CD14-positive monocyte (primary cell): ENCODE measurements around the gene CSGALNACT2. TPM values are rescaled to one million over a fixed set of nuclear protein-coding genes. Genes with fewer than 3 reads are reported as not detected.

Experiments used
- DNase-seq, 3 donors: peaks; one replicate each; pipeline ENCODE4 v3.0.0-alpha.2; 2011 to 2022
- H2AFZ ChIP-seq: 2 replicates; pipeline ENCODE4 v1.6.0; 2012; ENCODE audit warnings: mild to moderate bottlenecking, low read depth, low read length, inconsistent platforms; ENCODE audit not compliant: insufficient read depth, poor library complexity, severe bottlenecking
- H3K27ac ChIP-seq, 2 donors: 1 replicate in 1 of 2; 2 replicates in 1 of 2; pipeline ENCODE4 v1.5.1; 2012 to 2013; ENCODE audit warnings: low read length in 2 of 2, control low read depth in 1 of 2, inconsistent platforms in 1 of 2, low read depth in 1 of 2, mild to moderate bottlenecking in 1 of 2
- H3K27me3 ChIP-seq, 2 donors: one replicate each; pipeline versions ENCODE4 v1.6.0 to v1.6.1; 2011 to 2013; ENCODE audit warnings: low read length in 2 of 2; ENCODE audit not compliant: control insufficient read depth in 2 of 2, insufficient read depth in 2 of 2
- H3K36me3 ChIP-seq, 2 donors: replicated peaks in 1 of 2; 1 replicate in 1 of 2; 2 replicates in 1 of 2; pipeline versions ENCODE4 v1.5.1 to v1.6.1; 2012 to 2013; ENCODE audit warnings: low read length in 2 of 2, control low read depth in 1 of 2, inconsistent platforms in 1 of 2, mild to moderate bottlenecking in 1 of 2; ENCODE audit not compliant: insufficient read depth in 2 of 2, control insufficient read depth in 1 of 2
- H3K4me1 ChIP-seq, 2 donors: 1 replicate in 1 of 2; 2 replicates in 1 of 2; pipeline versions ENCODE4 v1.5.1 to v1.6.1; 2012 to 2013; ENCODE audit warnings: low read length in 2 of 2, control low read depth in 1 of 2, inconsistent platforms in 1 of 2, mild to moderate bottlenecking in 1 of 2, moderate library complexity in 1 of 2; ENCODE audit not compliant: insufficient read depth in 2 of 2, control insufficient read depth in 1 of 2
- H3K4me2 ChIP-seq: replicated peaks from 2 replicates; pipeline ENCODE3; 2012; ENCODE audit warnings: low read length, moderate library complexity, mild to moderate bottlenecking; ENCODE audit not compliant: poor library complexity, severe bottlenecking; ENCODE audit errors: extremely low read depth
- H3K4me3 ChIP-seq, 3 experiments: fragments of 200-600 bp in 1 of 3; sonication (generic) in 1 of 3; replicated peaks in 1 of 3; 1 replicate in 2 of 3; 2 replicates in 1 of 3; pipeline ENCODE4 v1.5.1; 2011 to 2013; ENCODE audit warnings: low read length in 3 of 3, mild to moderate bottlenecking in 3 of 3, control low read depth in 2 of 3, low read depth in 2 of 3, inconsistent platforms in 1 of 3, moderate library complexity in 1 of 3
- H3K79me2 ChIP-seq: 2 replicates; pipeline ENCODE4 v1.6.0; 2012; ENCODE audit warnings: mild to moderate bottlenecking, control low read depth, inconsistent platforms, low read length, moderate library complexity; ENCODE audit not compliant: insufficient read depth
- H3K9ac ChIP-seq: 2 replicates; pipeline ENCODE4 v1.6.0; 2017; ENCODE audit warnings: low read length, mild to moderate bottlenecking; ENCODE audit not compliant: insufficient read depth, poor library complexity, severe bottlenecking
- H3K9me3 ChIP-seq, 2 donors: replicated peaks in 1 of 2; 1 replicate in 1 of 2; 2 replicates in 1 of 2; pipeline versions ENCODE4 v1.5.1 to v1.6.1; 2012 to 2013; ENCODE audit warnings: low read length in 2 of 2, control low read depth in 1 of 2; ENCODE audit not compliant: control insufficient read depth in 1 of 2, insufficient read depth in 1 of 2
- H4K20me1 ChIP-seq: 2 replicates; pipeline ENCODE4 v1.6.0; 2012; ENCODE audit warnings: mild to moderate bottlenecking, low read length, control low read depth, moderate library complexity; ENCODE audit not compliant: insufficient read depth
- H3K27ac Mint-ChIP-seq, 7 donors: one replicate each; pipeline ENCODE4 v1.8.0; 2020; ENCODE audit warnings: mild to moderate bottlenecking in 7 of 7, mixed read lengths in 7 of 7, moderate library complexity in 6 of 7, inconsistent platforms in 2 of 7
- H3K27me3 Mint-ChIP-seq, 3 donors: one replicate each; pipeline ENCODE4 v1.8.0; 2021 to 2022; ENCODE audit warnings: low read depth in 3 of 3, mild to moderate bottlenecking in 3 of 3, mixed read lengths in 3 of 3, moderate library complexity in 3 of 3, inconsistent platforms in 1 of 3
- H3K36me3 Mint-ChIP-seq, 2 donors: one replicate each; pipeline ENCODE4 v1.8.0; 2020; ENCODE audit warnings: mixed read lengths in 2 of 2, inconsistent platforms in 1 of 2, mild to moderate bottlenecking in 1 of 2
- H3K4me1 Mint-ChIP-seq: one replicate; pipeline ENCODE4 v1.8.0; 2020; ENCODE audit warnings: mild to moderate bottlenecking, mixed read lengths
- H3K4me3 Mint-ChIP-seq, 2 donors: one replicate each; pipeline ENCODE4 v1.8.0; 2020; ENCODE audit warnings: mild to moderate bottlenecking in 2 of 2, mixed read lengths in 2 of 2, moderate library complexity in 1 of 2
- H3K9me3 Mint-ChIP-seq, 7 donors: one replicate each; pipeline ENCODE4 v1.8.0; 2020 to 2022; ENCODE audit warnings: mixed read lengths in 7 of 7, mild to moderate bottlenecking in 6 of 7, moderate library complexity in 6 of 7, inconsistent platforms in 2 of 7
- CTCF ChIP-seq: fragments of 200-600 bp; IDR thresholded peaks from one replicate; pipeline ENCODE4 v1.8.0; 2022; ENCODE audit warnings: antibody characterized with exemption, mild to moderate bottlenecking
- WGBS: methylation state at CpG from one replicate; pipeline ENCODE4 v1.1.5; 2013; ENCODE audit warnings: missing lambda C conversion rate; ENCODE audit not compliant: insufficient coverage; 5-methylcytosine and 5-hydroxymethylcytosine counted together
- intact Hi-C, 2 donors: fragments of 100-400 bp; cut with micrococcal nuclease; formaldehyde crosslinking; loops; one replicate each; pipeline versions ENCODE4 v1.15.0 to v1.15.1; 2023
- polyA plus RNA-seq, 3 donors: library from polyadenylated mRNA; depleted of rRNA in 1 of 3; unstranded in 2 of 3; stranded (reverse) in 1 of 3; fragments of 300-500 nt in 2 of 3; fragments of >200 nt in 1 of 3; fragmentation: Illumina TruSeq in 2 of 3; gene quantifications; 1 replicate in 2 of 3; 2 replicates in 1 of 3; pipeline ENCODE4 v1.2.3, GENCODE V29; 2012 to 2021

The CSGALNACT2 gene
- polyA plus RNA-seq, 3 donors = 43.7 to 80.1 (median 48.2) TPM

GRCh38 chr10:43234471-43235041, 96.3 kb downstream of the CSGALNACT2 start:
- H3K36me3 ChIP-seq = no peaks in the 10 kb centered on the region
- H3K9ac ChIP-seq = no peak overlapping the region
- H3K9me3 Mint-ChIP-seq = peaks cover 0 to 14% (median 6%) of the 10 kb centered on the region in 7 donors
- no peak overlapping the region for H2AFZ ChIP-seq
- no peaks in the 10 kb centered on the region for H4K20me1 ChIP-seq
- peaks cover 0 to 2% of the 10 kb centered on the region in 2 donors for H3K4me1 ChIP-seq
- no peak overlapping the region for H3K27ac ChIP-seq
- H3K36me3 Mint-ChIP-seq = no peaks in the 10 kb centered on the region
- no peak for TF ChIP-seq CTCF
- intact Hi-C loops = no loop called here
- H3K9me3 ChIP-seq = peaks cover 7 to 9% of the 10 kb centered on the region in 2 donors
- H3K27me3 Mint-ChIP-seq = peaks cover 15 to 31% (median 31%) of the 10 kb centered on the region in 3 donors
- no peak for DNase-seq
- peaks cover 0 to 22% of the 10 kb centered on the region in 2 donors for H3K27me3 ChIP-seq
- H3K4me3 Mint-ChIP-seq = no peak overlapping the region
- no peaks in the 10 kb centered on the region for H3K79me2 ChIP-seq
- WGBS = 95% methylated on average over 9 of the region's 9 CpGs
- H3K27ac Mint-ChIP-seq = no peak overlapping the region
- no peaks in the 10 kb centered on the region for H3K4me1 Mint-ChIP-seq
- no peak overlapping the region for H3K4me2 ChIP-seq
- no peak overlapping the region for H3K4me3 ChIP-seq

Other genes starting within 250 kb of the CSGALNACT2 start
- under 1 TPM; 0.08 to 0.39 (median 0.14) TPM for gene RET, start 61.4 kb upstream of the CSGALNACT2 start, polyA plus RNA-seq
- gene RASGEF1A, start 128.6 kb downstream of the CSGALNACT2 start, polyA plus RNA-seq = 1 to 10 TPM in 2 of 3 donors, under 1 TPM in 1; 0.68 to 3.3 (median 1.8) TPM
- under 1 TPM in 1 of 3 donors, not detected in 2; 0.16 TPM for gene FXYD4, start 233.2 kb downstream of the CSGALNACT2 start, polyA plus RNA-seq